Astrocyte (in vitro differentiated cells and primary cell): ENCODE measurements around the gene LMAN2L. TPM values are rescaled to one million over a fixed set of nuclear protein-coding genes. Genes with fewer than 3 reads are reported as not detected.

Source experiments
- DNase-seq: peaks from one replicate; pipeline ENCODE4 v3.0.0-alpha.2; 2010; ENCODE audit warnings: low read depth
- FAIRE-seq: peaks from 2 replicates; lab custom pipeline; 2011; peaks lifted over from hg19 to GRCh38; lab: Jason Lieb, UNC
- H2AFZ ChIP-seq: 2 replicates; pipeline ENCODE4 v1.6.0; 2012; ENCODE audit warnings: low read depth, low read length, inconsistent platforms
- H3K27ac ChIP-seq: 2 replicates; pipeline ENCODE4 v1.5.1; 2011; ENCODE audit warnings: low read depth, low read length, inconsistent platforms
- H3K27me3 ChIP-seq: 2 replicates; pipeline ENCODE4 v1.6.0; 2011; ENCODE audit warnings: low read length, inconsistent platforms; ENCODE audit not compliant: insufficient read depth
- H3K36me3 ChIP-seq: 2 replicates; pipeline ENCODE4 v1.5.1; 2011; ENCODE audit warnings: low read length, inconsistent platforms; ENCODE audit not compliant: insufficient read depth
- H3K4me1 ChIP-seq: 2 replicates; pipeline ENCODE4 v1.5.1; 2011; ENCODE audit warnings: low read length, inconsistent platforms; ENCODE audit not compliant: insufficient read depth
- H3K4me2 ChIP-seq: 2 replicates; pipeline ENCODE4 v1.6.0; 2012; ENCODE audit warnings: low read length, inconsistent platforms
- H3K4me3 ChIP-seq: 2 replicates; pipeline ENCODE4 v1.5.1; 2011; ENCODE audit warnings: low read depth, mild to moderate bottlenecking, low read length, inconsistent platforms; ENCODE audit not compliant: insufficient read depth
- H3K79me2 ChIP-seq: 2 replicates; pipeline ENCODE4 v1.6.0; 2012; ENCODE audit warnings: mild to moderate bottlenecking, low read length, inconsistent platforms; ENCODE audit not compliant: insufficient read depth
- H3K9ac ChIP-seq: 2 replicates; pipeline ENCODE4 v1.6.0; 2012; ENCODE audit warnings: mild to moderate bottlenecking, low read length, inconsistent platforms
- H3K9me3 ChIP-seq: 2 replicates; pipeline ENCODE4 v1.5.1; 2012; ENCODE audit warnings: low read depth, mild to moderate bottlenecking, low read length, inconsistent platforms; ENCODE audit not compliant: insufficient read depth
- H4K20me1 ChIP-seq: 2 replicates; pipeline ENCODE4 v1.6.0; 2012; ENCODE audit warnings: low read length, inconsistent platforms; ENCODE audit not compliant: insufficient read depth
- H3K27ac Mint-ChIP-seq: one replicate; pipeline ENCODE4 v1.8.0; 2021; ENCODE audit warnings: mild to moderate bottlenecking, mixed read lengths; ENCODE audit not compliant: unreplicated experiment
- H3K27me3 Mint-ChIP-seq: one replicate; pipeline ENCODE4 v1.8.0; 2021; ENCODE audit warnings: low read depth, mixed read lengths; ENCODE audit not compliant: unreplicated experiment
- H3K36me3 Mint-ChIP-seq: one replicate; pipeline ENCODE4 v1.8.0; 2021; ENCODE audit warnings: low read depth, mixed read lengths; ENCODE audit not compliant: unreplicated experiment
- H3K4me1 Mint-ChIP-seq: one replicate; pipeline ENCODE4 v1.8.0; 2021; ENCODE audit warnings: low read depth, mixed read lengths; ENCODE audit not compliant: unreplicated experiment
- H3K4me3 Mint-ChIP-seq: one replicate; pipeline ENCODE4 v1.8.0; 2021; ENCODE audit warnings: mild to moderate bottlenecking, moderate library complexity, mixed read lengths; ENCODE audit not compliant: unreplicated experiment
- H3K9me3 Mint-ChIP-seq: one replicate; pipeline ENCODE4 v1.8.0; 2021; ENCODE audit warnings: mild to moderate bottlenecking, mixed read lengths; ENCODE audit not compliant: unreplicated experiment
- CTCF ChIP-seq: IDR thresholded peaks from 2 replicates; pipeline ENCODE4 v1.5.1; 2011; ENCODE audit warnings: low read depth, mild to moderate bottlenecking, inconsistent platforms, low read length, moderate library complexity; ENCODE audit not compliant: insufficient read depth
- EZH2 ChIP-seq: IDR thresholded peaks from 2 replicates; pipeline ENCODE4 v1.6.1; 2012; ENCODE audit warnings: mild to moderate bottlenecking, low read length, inconsistent platforms; ENCODE audit not compliant: insufficient read depth
- total RNA-seq: library from RNA; stranded (reverse); gene quantifications from 2 replicates; pipeline ENCODE4 v1.2.1, GENCODE V29; 2021

LMAN2L gene
- total RNA-seq, 1 donor from 2014 or later, result 19.8 TPM

GRCh38 chr2:96663177-96663576 lies 76.7 kb downstream of the LMAN2L start:
- no peak overlapping the region for H3K4me3 Mint-ChIP-seq
- H3K9me3 Mint-ChIP-seq, result peaks cover 4% of the 10 kb centered on the region
- FAIRE-seq, result no peak

GRCh38 chr2:96662360-96662759 lies 77.5 kb downstream of the LMAN2L start:
- H3K9ac ChIP-seq, result no peak overlapping the region

More at GRCh38 chr2:96663177-96663576, 76.7 kb downstream of the LMAN2L start:
- H3K27ac Mint-ChIP-seq, result no peak overlapping the region
- Histone ChIP-seq H4K20me1 (no peaks in the 10 kb centered on the region), H3K79me2 (no peaks in the 10 kb centered on the region), H3K4me1 (peaks cover 14% of the 10 kb centered on the region), H3K9ac (no peak overlapping the region), H3K4me2 (no peak overlapping the region), H3K9me3 (no peaks in the 10 kb centered on the region), H3K4me3 (no peak overlapping the region), H2AFZ (no peak overlapping the region), H3K27me3 (no peaks in the 10 kb centered on the region), H3K27ac (no peak overlapping the region), H3K36me3 (no peaks in the 10 kb centered on the region)
- DNase-seq, result no peak
- TF ChIP-seq EZH2 (no peak), CTCF (no peak)
- H3K36me3 Mint-ChIP-seq, result no peaks in the 10 kb centered on the region
- peaks cover 12% of the 10 kb centered on the region for H3K4me1 Mint-ChIP-seq
- H3K27me3 Mint-ChIP-seq, result no peaks in the 10 kb centered on the region

More at GRCh38 chr2:96662360-96662759, 77.5 kb downstream of the LMAN2L start:
- H4K20me1 ChIP-seq, result no peaks in the 10 kb centered on the region
- peaks cover 12% of the 10 kb centered on the region for H3K4me1 Mint-ChIP-seq
- H3K4me2 ChIP-seq, result no peak overlapping the region
- DNase-seq, result no peak
- no peaks in the 10 kb centered on the region for H3K79me2 ChIP-seq
- peaks cover 4% of the 10 kb centered on the region for H3K9me3 Mint-ChIP-seq
- no peak overlapping the region for H3K27ac Mint-ChIP-seq
- TF ChIP-seq EZH2 (no peak), CTCF (no peak)
- no peaks in the 10 kb centered on the region for H3K9me3 ChIP-seq
- H3K27me3 Mint-ChIP-seq, result no peaks in the 10 kb centered on the region
- H3K27me3 ChIP-seq, result no peaks in the 10 kb centered on the region
- H3K4me1 ChIP-seq, result peaks cover 14% of the 10 kb centered on the region
- H3K36me3 Mint-ChIP-seq, result no peaks in the 10 kb centered on the region
- no peaks in the 10 kb centered on the region for H3K36me3 ChIP-seq
- no peak overlapping the region for H3K4me3 ChIP-seq
- H3K27ac ChIP-seq, result no peak overlapping the region
- no peak overlapping the region for H2AFZ ChIP-seq
- FAIRE-seq, result no peak
- H3K4me3 Mint-ChIP-seq, result no peak overlapping the region
